Activated B cell treated with CpG ODN at 0.5 μM for 24 hours (primary cell): ENCODE data around the gene VEZF1. TPM values are rescaled to one million over a fixed set of nuclear protein-coding genes. Genes with fewer than 3 reads are reported as not detected.

ENCODE experiments used
- ATAC-seq: fragments of 200-7000 bp; cut with Tn5 transposase; one replicate; pipeline ENCODE4 v1.10.0; 2021; ENCODE audit warnings: low read depth, mild to moderate bottlenecking, moderate library complexity
- CTCF ChIA-PET: fragments of 350-600 bp; sonication (Branson Sonifier 250); formaldehyde crosslinking; loops from one replicate; lab custom pipeline; 2021; ENCODE audit warnings: antibody characterized with exemption; lab: Charles Lee
- POLR2A ChIA-PET: fragments of 350-600 bp; sonication (Branson Sonifier 250); formaldehyde crosslinking; loops from one replicate; lab custom pipeline; 2021; ENCODE audit warnings: antibody characterized with exemption; lab: Charles Lee
- DNase-seq: peaks from one replicate; pipeline ENCODE4 v3.0.0; 2022
- H3K27ac Mint-ChIP-seq: one replicate; pipeline ENCODE4 v1.8.0; 2020; ENCODE audit warnings: mixed read lengths
- H3K27me3 Mint-ChIP-seq: one replicate; pipeline ENCODE4 v1.8.0; 2021; ENCODE audit warnings: mixed read lengths
- H3K36me3 Mint-ChIP-seq: one replicate; pipeline ENCODE4 v1.8.0; 2021; ENCODE audit warnings: low read depth, mixed read lengths
- H3K4me1 Mint-ChIP-seq: one replicate; pipeline ENCODE4 v1.8.0; 2021; ENCODE audit warnings: mixed read lengths
- H3K4me3 Mint-ChIP-seq: one replicate; pipeline ENCODE4 v1.8.0; 2020; ENCODE audit warnings: mild to moderate bottlenecking, mixed read lengths
- H3K9me3 Mint-ChIP-seq: one replicate; pipeline ENCODE4 v1.8.0; 2020; ENCODE audit warnings: mixed read lengths
- CTCF ChIP-seq: fragments of 200-600 bp; IDR thresholded peaks from one replicate; pipeline ENCODE4 v1.8.0; 2022; ENCODE audit warnings: antibody characterized with exemption, mild to moderate bottlenecking
- intact Hi-C: fragments of 100-400 bp; cut with micrococcal nuclease; formaldehyde crosslinking; loops from one replicate; pipeline ENCODE4 v1.15.1; 2024
- total RNA-seq: library from RNA; stranded (reverse); gene quantifications from 2 replicates; pipeline ENCODE4 v1.2.3, GENCODE V29; 2022

Gene VEZF1
- total RNA-seq, 1 donor from 2014 or later = 45.1 TPM

GRCh38 chr17:57927048-57927723 is 60.9 kb downstream of the VEZF1 start:
- ChIA-PET POLR2A (no interaction called here), CTCF (interaction anchor here (0.6 kb wide), 1 partner anchor 34 kb away, joined by 4 read pairs; no protein-coding TSS in a partner anchor)

GRCh38 chr17:57926723-57927047 is 61.4 kb downstream of the VEZF1 start:
- no peak for TF ChIP-seq CTCF
- DNase-seq (no peak), ATAC-seq (no peak)
- H3K27me3 Mint-ChIP-seq = peaks cover 47% of the 10 kb centered on the region
- H3K4me3 Mint-ChIP-seq = no peak overlapping the region
- CTCF ChIA-PET = no interaction called here
- POLR2A ChIA-PET = interaction anchor here (1.2 kb wide), 1 partner anchor 13 kb away, joined by 5 read pairs; no protein-coding TSS in a partner anchor
- no peaks in the 10 kb centered on the region for H3K4me1 Mint-ChIP-seq
- peak overlapping the region; percentile 12 for H3K27ac Mint-ChIP-seq
- H3K36me3 Mint-ChIP-seq = no peaks in the 10 kb centered on the region
- intact Hi-C loops = no loop called here
- no peaks in the 10 kb centered on the region for H3K9me3 Mint-ChIP-seq

More at GRCh38 chr17:57927048-57927723, 60.9 kb downstream of the VEZF1 start:
- no peaks in the 10 kb centered on the region for H3K36me3 Mint-ChIP-seq
- no peak for TF ChIP-seq CTCF
- no peaks in the 10 kb centered on the region for H3K4me1 Mint-ChIP-seq
- intact Hi-C loops = no loop called here
- no peaks in the 10 kb centered on the region for H3K9me3 Mint-ChIP-seq
- H3K4me3 Mint-ChIP-seq = no peak overlapping the region
- peak overlapping the region; percentile 12 for H3K27ac Mint-ChIP-seq
- H3K27me3 Mint-ChIP-seq = peaks cover 46% of the 10 kb centered on the region
- no peak for DNase-seq
- no peak for ATAC-seq

- no peaks in the 10 kb centered on the region for H3K36me3 Mint-ChIP-seq
- TF ChIP-seq CTCF = no peak
- H3K27me3 Mint-ChIP-seq = peaks cover 54% of the 10 kb centered on the region
- ATAC-seq = no peak
- no peak overlapping the region for H3K27ac Mint-ChIP-seq
- POLR2A ChIA-PET = interaction anchor here (0.6 to 1.2 kb wide), 4 partner anchors 14 to 78 kb away, joined by 3 to 5 read pairs (median 4); no protein-coding TSS in a partner anchor
- CTCF ChIA-PET = no interaction called here
- no peak overlapping the region for H3K4me3 Mint-ChIP-seq
- no peaks in the 10 kb centered on the region for H3K9me3 Mint-ChIP-seq
- no peaks in the 10 kb centered on the region for H3K4me1 Mint-ChIP-seq
- no peak for DNase-seq
- intact Hi-C loops = no loop called here
Observed at GRCh38 chr17:57925361-57925990, 62.6 kb downstream of the VEZF1 start.

GRCh38 chr17:57924677-57925076 is 63.4 kb downstream of the VEZF1 start:
- Mint-ChIP-seq H3K4me3 (no peak overlapping the region), H3K27ac (no peak overlapping the region), H3K27me3 (peaks cover 53% of the 10 kb centered on the region), H3K36me3 (no peaks in the 10 kb centered on the region), H3K4me1 (no peaks in the 10 kb centered on the region), H3K9me3 (no peaks in the 10 kb centered on the region)
- ChIA-PET CTCF (no interaction called here), POLR2A (no interaction called here)
- no peak for TF ChIP-seq CTCF
- no peak for DNase-seq
- ATAC-seq = no peak
- intact Hi-C loops = no loop called here

Other genes with a start within 250 kb of the VEZF1 start
- gene CCDC182, start 243.0 kb downstream of the VEZF1 start, total RNA-seq = not detected in 2 replicates
- gene MRPS23, start 138.2 kb downstream of the VEZF1 start, total RNA-seq = 37.9 and 47.4 TPM in 2 replicates
- not detected in 2 replicates for gene CUEDC1, start 32.8 kb downstream of the VEZF1 start, total RNA-seq
- gene SRSF1, start 19.0 kb upstream of the VEZF1 start, total RNA-seq = 288 and 289 TPM in 2 replicates
- gene DYNLL2, start 95.2 kb upstream of the VEZF1 start, total RNA-seq = 19.5 and 19.6 TPM in 2 replicates
- gene OR4D1, start 160.1 kb upstream of the VEZF1 start, total RNA-seq = not detected in 2 replicates
- gene OR4D2, start 178.7 kb upstream of the VEZF1 start, total RNA-seq = not detected in 2 replicates
- gene EPX, start 204.5 kb upstream of the VEZF1 start, total RNA-seq = not detected in 2 replicates
- gene MKS1, start 231.0 kb upstream of the VEZF1 start, total RNA-seq = 16.0 and 17.3 TPM in 2 replicates